ENCODE measurements around the gene ARHGEF6. TPM values are rescaled to one million over a fixed set of nuclear protein-coding genes. Genes with fewer than 3 reads are reported as not detected.

ARHGEF6 gene
- total RNA-seq, 4 donors from 2014 or later, result 23.7 to 41.1 (median 29.6) TPM

GRCh38 chrX:136636121-136636520, 144.6 kb downstream of the ARHGEF6 start:
- H3K4me1 ChIP-seq, result no peaks in the 10 kb centered on the region
- TF ChIP-seq POLR2A (IDR thresholded peaks at IDR 0.05) (no peak), CTCF (IDR thresholded peaks at IDR 0.05) (no peak), EP300 (IDR thresholded peaks at IDR 0.05) (no peak)
- H3K36me3 ChIP-seq, result no peaks in the 10 kb centered on the region
- H3K27me3 ChIP-seq, result peaks cover 0 to 17% of the 10 kb centered on the region in 2 donors
- H3K27ac ChIP-seq, result no peak overlapping the region
- DNase-seq (ENCODE audit: low spot score in 2 of 2), result no peak
- 30 to 40% methylated on average over 1 to 3 of the region's 3 CpGs for WGBS, 2 donors
- H3K9me3 ChIP-seq, result no peaks in the 10 kb centered on the region
- H3K4me3 ChIP-seq, result no peak overlapping the region

DNA sequence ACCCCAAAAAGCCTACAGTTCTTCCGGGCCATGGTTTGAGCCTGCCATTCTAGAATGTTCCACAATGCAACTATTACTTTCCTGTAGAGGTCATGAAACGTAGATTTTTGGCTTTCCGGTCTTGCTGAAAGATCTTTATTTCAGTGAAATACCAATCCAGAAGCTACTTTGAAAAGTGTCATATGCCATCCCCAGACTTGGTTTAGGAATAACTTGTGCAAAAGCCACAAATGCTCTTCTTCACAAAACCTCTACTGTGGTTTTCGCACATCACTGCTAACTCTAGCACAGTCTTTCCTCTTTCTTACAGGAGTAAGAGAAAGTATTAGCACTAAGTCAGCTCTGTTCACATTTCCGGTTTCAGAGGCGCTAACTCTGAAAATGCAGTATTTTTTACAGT, 145.5 kb downstream of the ARHGEF6 start:
- 76 to 79% methylated on average over 6 of the region's 6 CpGs for WGBS, 2 donors
- H3K27me3 ChIP-seq, result peaks cover 0 to 17% of the 10 kb centered on the region in 2 donors

DNA sequence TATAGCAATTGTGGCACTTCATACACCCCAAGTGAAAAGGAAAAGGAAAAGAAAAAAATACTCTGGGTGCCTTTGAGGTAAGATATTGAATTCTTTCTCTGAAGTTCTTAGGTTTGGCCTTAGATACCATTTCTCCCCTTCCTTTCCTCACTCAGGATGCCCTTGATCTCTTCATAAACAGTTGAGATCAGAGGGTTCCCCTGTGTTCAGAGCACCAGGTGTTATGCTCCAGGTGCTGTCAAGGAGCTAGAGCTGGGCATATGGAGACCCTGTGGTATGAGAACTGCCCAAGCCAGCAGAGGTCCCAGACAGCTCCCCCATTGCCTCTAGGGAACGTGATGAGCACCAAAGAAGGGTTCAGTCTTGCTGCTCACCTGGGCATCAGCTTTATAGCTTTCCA, 149.9 kb downstream of the ARHGEF6 start:
- no peaks in the 10 kb centered on the region for H3K36me3 ChIP-seq
- 52 to 60% methylated on average over 1 of the region's 1 CpG for WGBS, 2 donors
- no peak overlapping the region for H3K4me3 ChIP-seq
- no peak overlapping the region for H3K27ac ChIP-seq
- DNase-seq (ENCODE audit: low spot score in 2 of 2), result no peak
- TF ChIP-seq CTCF (IDR thresholded peaks at IDR 0.05), result no peak
- TF ChIP-seq EP300 (IDR thresholded peaks at IDR 0.05), result no peak
- TF ChIP-seq POLR2A (IDR thresholded peaks at IDR 0.05), result no peak
- H3K4me1 ChIP-seq, result no peaks in the 10 kb centered on the region
- H3K27me3 ChIP-seq, result peaks cover 0 to 19% of the 10 kb centered on the region in 2 donors
- H3K9me3 ChIP-seq, result no peaks in the 10 kb centered on the region

More for the DNA sequence above, 145.5 kb downstream of the ARHGEF6 start:
- Histone ChIP-seq H3K9me3 (no peaks in the 10 kb centered on the region), H3K36me3 (no peaks in the 10 kb centered on the region), H3K27ac (no peak overlapping the region), H3K4me3 (no peak overlapping the region), H3K4me1 (no peaks in the 10 kb centered on the region)
- no peak for DNase-seq (ENCODE audit: low spot score in 2 of 2)
- TF ChIP-seq EP300 (IDR thresholded peaks at IDR 0.05), result no peak
- no peak for TF ChIP-seq POLR2A (IDR thresholded peaks at IDR 0.05)
- TF ChIP-seq CTCF (IDR thresholded peaks at IDR 0.05), result no peak

DNA sequence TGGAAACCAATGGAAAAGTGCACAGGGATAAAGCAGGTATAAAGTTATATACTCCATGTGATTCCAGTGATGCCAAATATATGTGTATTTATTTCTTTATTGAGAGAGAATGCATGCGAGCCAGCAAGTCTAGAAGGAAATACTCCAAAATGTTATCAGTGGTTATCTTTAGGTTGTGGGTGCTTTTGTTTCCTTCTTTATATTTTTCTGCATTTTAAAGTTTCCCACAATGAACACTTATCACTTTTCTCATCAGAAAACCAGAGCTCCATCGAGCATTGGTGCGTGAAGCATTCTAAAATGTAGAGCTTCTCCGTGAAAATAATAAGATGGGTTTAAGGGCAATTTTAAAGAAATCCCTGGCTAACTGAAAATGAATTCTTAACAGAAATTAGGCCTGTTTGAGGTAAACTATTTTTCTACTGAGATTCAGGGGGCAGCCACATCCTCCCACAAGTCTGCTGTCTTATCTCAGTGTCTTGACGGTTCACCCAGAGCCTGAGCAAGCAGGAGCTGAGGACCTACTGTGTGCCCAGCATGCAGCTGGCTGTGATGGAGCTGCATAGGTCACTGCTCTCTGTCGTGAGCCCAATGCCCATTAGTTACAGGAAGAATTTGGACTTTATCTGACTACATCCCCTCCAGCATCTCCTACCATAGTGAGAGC, 151.5 kb downstream of the ARHGEF6 start:
- Histone ChIP-seq H3K4me3 (no peak overlapping the region), H3K9me3 (no peaks in the 10 kb centered on the region), H3K27ac (no peak overlapping the region), H3K4me1 (no peaks in the 10 kb centered on the region), H3K36me3 (no peaks in the 10 kb centered on the region), H3K27me3 (peaks cover 0 to 11% of the 10 kb centered on the region in 2 donors)
- no peak for DNase-seq (ENCODE audit: low spot score in 2 of 2)
- 61 to 85% methylated on average over 6 of the region's 6 CpGs for whole genome bisulfite sequencing, 2 donors
- TF ChIP-seq EP300 (IDR thresholded peaks at IDR 0.05) (no peak), CTCF (IDR thresholded peaks at IDR 0.05) (no peak), POLR2A (IDR thresholded peaks at IDR 0.05) (no peak)

- WGBS, 2 donors, result 78 to 92% methylated on average over 4 of the region's 4 CpGs
- peaks cover 0 to 6% of the 10 kb centered on the region in 2 donors for H3K27me3 ChIP-seq
- no peak overlapping the region for H3K27ac ChIP-seq
- DNase-seq (ENCODE audit: low spot score in 2 of 2), result no peak
- H3K9me3 ChIP-seq, result no peaks in the 10 kb centered on the region
- no peaks in the 10 kb centered on the region for H3K36me3 ChIP-seq
- TF ChIP-seq EP300 (IDR thresholded peaks at IDR 0.05) (no peak), CTCF (IDR thresholded peaks at IDR 0.05) (no peak), POLR2A (IDR thresholded peaks at IDR 0.05) (no peak)
- no peak overlapping the region for H3K4me3 ChIP-seq
- H3K4me1 ChIP-seq, result no peaks in the 10 kb centered on the region
These were observed 153.3 kb downstream of the ARHGEF6 start for GRCh38 chrX:136627409-136627808.

All from tibial nerve (tissue), 4 donors.